Ishikawa (cell line): ENCODE results near the gene COX14.
A peak's percentile ranks its signal among the peaks of the same experiment; 100 is the strongest.

Experiments
- EGR1 ChIP-seq: IDR thresholded peaks from 2 replicates; pipeline ENCODE4 v1.6.1; 2012
- RAD21 ChIP-seq: IDR thresholded peaks from 2 replicates; pipeline ENCODE4 v1.6.1; 2012; ENCODE audit warnings: low read depth
- REST ChIP-seq: IDR thresholded peaks from 2 replicates; pipeline ENCODE4 v1.6.1; 2012; ENCODE audit warnings: low read depth, mild to moderate bottlenecking
- YY1 ChIP-seq: IDR thresholded peaks from 2 replicates; pipeline ENCODE4 v1.6.1; 2012; ENCODE audit warnings: low read depth
- TF ChIP-seq, protein P1 (sequence below): IDR thresholded peaks from 2 replicates; pipeline ENCODE4 v1.6.1; 2012

DNA sequence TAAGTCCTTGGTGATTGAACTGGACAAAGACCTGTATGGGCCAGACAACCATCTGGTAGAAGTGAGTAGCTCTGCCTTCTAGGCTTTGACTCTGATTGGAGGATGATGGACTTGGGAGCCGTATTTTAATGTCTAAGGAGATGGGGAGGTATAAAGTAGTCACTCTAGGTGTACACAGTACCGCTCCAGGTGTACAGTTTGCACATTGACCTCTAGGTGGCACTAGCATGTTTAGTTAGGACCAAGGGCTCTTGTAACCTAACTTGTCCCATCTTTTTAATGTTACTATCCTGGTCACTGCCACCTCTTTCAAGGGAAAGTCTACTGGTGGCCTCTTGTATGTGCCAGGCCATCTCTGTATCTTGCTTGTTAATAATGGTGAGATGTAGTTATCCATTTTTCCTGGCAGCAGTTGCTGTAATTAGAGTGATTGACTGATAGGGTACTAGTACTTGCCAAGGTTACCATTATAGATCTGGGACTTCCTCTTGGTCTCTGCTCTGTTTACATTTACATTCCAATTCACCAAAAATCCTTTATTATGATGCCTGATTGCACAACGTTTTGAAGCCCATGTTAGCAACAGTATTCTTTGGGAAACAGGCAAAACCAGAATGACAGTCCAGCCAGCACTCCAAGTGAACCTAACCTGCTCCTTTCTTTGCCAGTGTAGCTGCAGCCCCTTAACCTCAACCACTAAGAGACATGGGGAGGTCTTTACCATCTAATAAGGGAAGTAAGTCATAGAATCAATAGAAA, 23.3 kb upstream of the COX14 start:
- TF ChIP-seq, protein P1, sequence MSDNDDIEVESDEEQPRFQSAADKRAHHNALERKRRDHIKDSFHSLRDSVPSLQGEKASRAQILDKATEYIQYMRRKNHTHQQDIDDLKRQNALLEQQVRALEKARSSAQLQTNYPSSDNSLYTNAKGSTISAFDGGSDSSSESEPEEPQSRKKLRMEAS: no peak
- peak; percentile 74 for TF ChIP-seq RAD21
- TF ChIP-seq YY1: no peak
- TF ChIP-seq REST: no peak
- no peak for TF ChIP-seq EGR1
